KMS-11 (cell line): ENCODE results near the gene MOB3A.

ENCODE experiments used
- H2AFZ ChIP-seq: fragments of 200-600 bp; sonication (generic); 2 replicates; pipeline ENCODE4 v1.6.1; 2016; ENCODE audit warnings: antibody characterized with exemption, mixed run types, low read depth
- H3K27ac ChIP-seq: fragments of 200-600 bp; sonication (generic); 2 replicates; pipeline ENCODE4 v1.6.1; 2016; ENCODE audit warnings: mild to moderate bottlenecking, mixed run types
- H3K27me3 ChIP-seq: fragments of 200-600 bp; sonication (generic); 2 replicates; pipeline ENCODE4 v1.6.1; 2017; ENCODE audit warnings: mild to moderate bottlenecking, low read depth, mixed run types, moderate library complexity; ENCODE audit not compliant: insufficient read depth
- H3K36me3 ChIP-seq: fragments of 200-600 bp; sonication (generic); 2 replicates; pipeline ENCODE4 v1.6.1; 2017; ENCODE audit warnings: mild to moderate bottlenecking, mixed run types; ENCODE audit not compliant: insufficient read depth
- H3K4me1 ChIP-seq: fragments of 200-600 bp; sonication (generic); 2 replicates; pipeline ENCODE4 v1.6.1; 2016; ENCODE audit warnings: mild to moderate bottlenecking, low read depth, mixed run types; ENCODE audit not compliant: poor library complexity, severe bottlenecking
- H3K4me2 ChIP-seq: fragments of 200-600 bp; sonication (generic); 2 replicates; pipeline ENCODE4 v1.7.0; 2016; ENCODE audit warnings: mild to moderate bottlenecking, mixed run types
- H3K4me3 ChIP-seq: fragments of 200-600 bp; sonication (generic); IDR thresholded peaks from 2 replicates; pipeline ENCODE4 v1.6.1; 2017; ENCODE audit warnings: low read depth, low read length, mixed read lengths; ENCODE audit not compliant: insufficient read depth
- H3K79me2 ChIP-seq: fragments of 200-600 bp; sonication (generic); 2 replicates; pipeline ENCODE4 v1.6.1; 2016; ENCODE audit warnings: low read depth, mixed run types; ENCODE audit not compliant: insufficient read depth
- H3K9ac ChIP-seq: fragments of 200-600 bp; sonication (generic); 2 replicates; pipeline ENCODE4 v1.6.1; 2016; ENCODE audit warnings: mild to moderate bottlenecking, mixed run types
- H4K20me1 ChIP-seq: fragments of 200-600 bp; sonication (generic); 2 replicates; pipeline ENCODE4 v1.6.1; 2016; ENCODE audit warnings: mild to moderate bottlenecking, mixed run types; ENCODE audit not compliant: insufficient read depth
- TF ChIP-seq, protein P1 (sequence below): fragments of 200-600 bp; sonication (generic); conservative IDR thresholded peaks from 2 replicates; pipeline ENCODE4 v1.6.1; 2017; ENCODE audit warnings: low read depth, mild to moderate bottlenecking, antibody characterized with exemption, low read length, moderate library complexity, mixed read lengths

MOB3A gene

GRCh38 chr19:2044709-2045500 lies 51.2 kb downstream of the MOB3A start:
- no peaks in the 10 kb centered on the region for H3K27me3 ChIP-seq
- TF ChIP-seq, protein P1, sequence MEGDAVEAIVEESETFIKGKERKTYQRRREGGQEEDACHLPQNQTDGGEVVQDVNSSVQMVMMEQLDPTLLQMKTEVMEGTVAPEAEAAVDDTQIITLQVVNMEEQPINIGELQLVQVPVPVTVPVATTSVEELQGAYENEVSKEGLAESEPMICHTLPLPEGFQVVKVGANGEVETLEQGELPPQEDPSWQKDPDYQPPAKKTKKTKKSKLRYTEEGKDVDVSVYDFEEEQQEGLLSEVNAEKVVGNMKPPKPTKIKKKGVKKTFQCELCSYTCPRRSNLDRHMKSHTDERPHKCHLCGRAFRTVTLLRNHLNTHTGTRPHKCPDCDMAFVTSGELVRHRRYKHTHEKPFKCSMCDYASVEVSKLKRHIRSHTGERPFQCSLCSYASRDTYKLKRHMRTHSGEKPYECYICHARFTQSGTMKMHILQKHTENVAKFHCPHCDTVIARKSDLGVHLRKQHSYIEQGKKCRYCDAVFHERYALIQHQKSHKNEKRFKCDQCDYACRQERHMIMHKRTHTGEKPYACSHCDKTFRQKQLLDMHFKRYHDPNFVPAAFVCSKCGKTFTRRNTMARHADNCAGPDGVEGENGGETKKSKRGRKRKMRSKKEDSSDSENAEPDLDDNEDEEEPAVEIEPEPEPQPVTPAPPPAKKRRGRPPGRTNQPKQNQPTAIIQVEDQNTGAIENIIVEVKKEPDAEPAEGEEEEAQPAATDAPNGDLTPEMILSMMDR: no peak
- H3K79me2 ChIP-seq: peaks cover 26% of the 10 kb centered on the region
- H3K4me2 ChIP-seq: no peak overlapping the region
- no peak overlapping the region for H2AFZ ChIP-seq
- no peaks in the 10 kb centered on the region for H4K20me1 ChIP-seq
- no peak overlapping the region for H3K9ac ChIP-seq
- H3K36me3 ChIP-seq: no peaks in the 10 kb centered on the region
- peaks cover 37% of the 10 kb centered on the region for H3K4me1 ChIP-seq
- no peak overlapping the region; the same call in 1 of the 2 replicates for H3K27ac ChIP-seq
- H3K4me3 ChIP-seq: no peak overlapping the region

DNA sequence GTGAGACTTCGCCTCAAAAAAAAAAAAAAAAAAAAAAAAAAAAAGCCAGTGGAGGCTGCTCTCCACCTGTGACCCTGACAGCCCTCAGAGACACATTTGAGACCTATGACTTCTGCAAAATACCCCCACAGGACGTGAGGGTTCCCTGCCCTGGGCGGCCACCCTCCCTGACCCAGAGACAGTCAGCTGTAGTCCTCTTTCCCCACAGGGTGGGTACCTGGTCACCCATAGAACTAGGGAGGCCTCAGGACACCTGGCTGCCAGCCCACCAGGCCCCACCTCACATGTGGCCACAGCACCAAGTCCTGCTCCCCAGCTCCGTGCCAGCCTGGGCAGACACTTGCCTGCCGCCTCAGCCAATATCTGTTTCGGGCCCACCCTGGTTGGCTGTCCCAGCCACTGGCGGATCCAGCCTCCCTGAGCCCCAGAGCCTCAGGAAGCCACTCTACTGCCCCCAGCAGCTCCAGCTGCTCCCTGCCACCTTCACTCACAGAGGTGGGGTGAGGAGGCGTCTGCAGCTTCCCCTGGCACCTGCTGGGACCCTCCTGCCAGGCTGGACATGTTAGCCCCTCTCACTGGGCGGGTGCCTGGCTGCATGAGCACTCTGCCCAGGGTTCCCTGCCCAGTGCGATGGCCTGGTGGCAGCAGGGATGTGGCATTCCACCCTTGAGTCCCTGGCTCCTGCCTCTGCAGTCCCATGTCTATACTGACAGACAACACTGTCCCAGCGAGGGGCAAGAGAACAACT lies 52.0 kb downstream of the MOB3A start:
- Histone ChIP-seq H3K4me3 (no peak overlapping the region), H4K20me1 (no peaks in the 10 kb centered on the region), H3K27me3 (no peaks in the 10 kb centered on the region), H3K36me3 (no peaks in the 10 kb centered on the region), H2AFZ (no peak overlapping the region), H3K4me2 (no peak overlapping the region), H3K79me2 (peaks cover 18% of the 10 kb centered on the region), H3K9ac (no peak overlapping the region), H3K4me1 (peaks cover 30% of the 10 kb centered on the region), H3K27ac (no peak overlapping the region; the same call in 1 of the 2 replicates)
- TF ChIP-seq, protein P1: no peak

DNA sequence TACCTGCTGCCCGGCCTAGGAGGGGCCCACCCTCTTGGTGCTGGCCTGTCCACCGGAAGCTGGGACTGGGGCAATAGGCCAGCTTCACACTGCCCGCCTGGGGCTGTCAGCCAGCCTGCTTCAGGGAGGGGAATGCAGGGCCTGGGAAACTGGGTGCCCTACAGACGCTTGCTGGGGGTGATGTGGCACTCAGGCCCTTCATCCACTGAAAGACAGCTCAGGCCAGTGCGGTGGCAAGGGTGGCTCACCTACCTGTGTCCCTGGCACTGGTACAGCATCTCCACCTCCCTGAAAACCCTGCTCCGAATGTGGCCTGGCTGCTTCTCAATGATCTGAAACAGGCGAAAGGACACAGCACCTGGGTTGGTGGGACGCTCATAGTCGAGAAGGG lies 52.9 kb downstream of the MOB3A start:
- H3K9ac ChIP-seq: no peak overlapping the region
- no peak overlapping the region for H3K4me2 ChIP-seq
- no peaks in the 10 kb centered on the region for H3K36me3 ChIP-seq
- no peak overlapping the region for H3K27ac ChIP-seq
- no peaks in the 10 kb centered on the region for H4K20me1 ChIP-seq
- no peak overlapping the region for H3K4me3 ChIP-seq
- no peak overlapping the region for H2AFZ ChIP-seq
- no peaks in the 10 kb centered on the region for H3K27me3 ChIP-seq
- H3K79me2 ChIP-seq: peaks cover 9% of the 10 kb centered on the region
- TF ChIP-seq, protein P1: no peak
- H3K4me1 ChIP-seq: peaks cover 28% of the 10 kb centered on the region

GRCh38 chr19:2042485-2043250 lies 53.5 kb downstream of the MOB3A start:
- H3K4me3 ChIP-seq: no peak overlapping the region
- peak overlapping the region; percentile 49; the same call in 1 of the 2 replicates for H3K9ac ChIP-seq
- peak overlapping the region; percentile 77 for H3K27ac ChIP-seq
- no peaks in the 10 kb centered on the region for H4K20me1 ChIP-seq
- no peaks in the 10 kb centered on the region for H3K36me3 ChIP-seq
- TF ChIP-seq, protein P1: no peak
- peak overlapping the region; percentile 73 for H3K4me2 ChIP-seq
- H3K27me3 ChIP-seq: no peaks in the 10 kb centered on the region
- H3K79me2 ChIP-seq: peaks cover 5% of the 10 kb centered on the region; the same call in 1 of the 2 replicates
- H2AFZ ChIP-seq: peak overlapping the region; percentile 17; the same call in 1 of the 2 replicates
- peaks cover 29% of the 10 kb centered on the region for H3K4me1 ChIP-seq
